ENCODE data around the gene UNC93B1. TPM values are rescaled to one million over a fixed set of nuclear protein-coding genes. Genes with fewer than 3 reads are reported as not detected.

Gene UNC93B1
- polyA plus RNA-seq, 2 of the 4 experiments (the other 2 are of a cell fraction), result 49.4 to 51.2 TPM

- Histone ChIP-seq H3K4me1 (peaks cover 64% of the 10 kb centered on the region), H3K4me3 (no peak overlapping the region), H3K4me2 (no peak overlapping the region), H3K27ac (peak overlapping the region in 1 of 2 experiments; percentile 98; a peak in 2 of 6 replicates), H3K9me3 (no peaks in the 10 kb centered on the region)
- TF ChIP-seq, protein P1, sequence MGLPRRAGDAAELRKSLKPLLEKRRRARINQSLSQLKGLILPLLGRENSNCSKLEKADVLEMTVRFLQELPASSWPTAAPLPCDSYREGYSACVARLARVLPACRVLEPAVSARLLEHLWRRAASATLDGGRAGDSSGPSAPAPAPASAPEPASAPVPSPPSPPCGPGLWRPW (IDR thresholded peaks at IDR 0.05), result no peak
- TF ChIP-seq CBX8 (IDR thresholded peaks at IDR 0.05) (no peak), TP53 (CRISPR knock-in tag; IDR thresholded peaks at IDR 0.05) (no peak), POLR2AphosphoS2 (conservative IDR thresholded peaks at IDR 0.05; ENCODE audit: low read length) (no peak), KDM5A (IDR thresholded peaks at IDR 0.05) (no peak), HMGXB4 (CRISPR knock-in tag; IDR thresholded peaks at IDR 0.05; ENCODE audit: borderline replicate concordance) (no peak), ATOH8 (CRISPR knock-in tag; IDR thresholded peaks at IDR 0.05; ENCODE audit: low read depth) (no peak), BHLHE40 (IDR thresholded peaks at IDR 0.05; ENCODE audit: low read depth, low read length) (no peak), PHF8 (IDR thresholded peaks at IDR 0.05; ENCODE audit: borderline replicate concordance, low read depth) (no peak), KDM1A (IDR thresholded peaks at IDR 0.05; ENCODE audit: low read depth) (no peak), MAFK (IDR thresholded peaks at IDR 0.05; ENCODE audit: partially characterized antibody) (no peak)
- TF ChIP-seq, protein P2, sequence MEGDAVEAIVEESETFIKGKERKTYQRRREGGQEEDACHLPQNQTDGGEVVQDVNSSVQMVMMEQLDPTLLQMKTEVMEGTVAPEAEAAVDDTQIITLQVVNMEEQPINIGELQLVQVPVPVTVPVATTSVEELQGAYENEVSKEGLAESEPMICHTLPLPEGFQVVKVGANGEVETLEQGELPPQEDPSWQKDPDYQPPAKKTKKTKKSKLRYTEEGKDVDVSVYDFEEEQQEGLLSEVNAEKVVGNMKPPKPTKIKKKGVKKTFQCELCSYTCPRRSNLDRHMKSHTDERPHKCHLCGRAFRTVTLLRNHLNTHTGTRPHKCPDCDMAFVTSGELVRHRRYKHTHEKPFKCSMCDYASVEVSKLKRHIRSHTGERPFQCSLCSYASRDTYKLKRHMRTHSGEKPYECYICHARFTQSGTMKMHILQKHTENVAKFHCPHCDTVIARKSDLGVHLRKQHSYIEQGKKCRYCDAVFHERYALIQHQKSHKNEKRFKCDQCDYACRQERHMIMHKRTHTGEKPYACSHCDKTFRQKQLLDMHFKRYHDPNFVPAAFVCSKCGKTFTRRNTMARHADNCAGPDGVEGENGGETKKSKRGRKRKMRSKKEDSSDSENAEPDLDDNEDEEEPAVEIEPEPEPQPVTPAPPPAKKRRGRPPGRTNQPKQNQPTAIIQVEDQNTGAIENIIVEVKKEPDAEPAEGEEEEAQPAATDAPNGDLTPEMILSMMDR (IDR thresholded peaks at IDR 0.05), result no peak
- WGBS (ENCODE audit: missing lambda C conversion rate), result 90% methylated on average over 5 of the region's 5 CpGs
- ATAC-seq, result no peak
- no peak for DNase-seq (ENCODE audit: low read depth in 1 of 2, low spot score in 1 of 2)
- FAIRE-seq, result no peak
- POLR2A ChIA-PET, result interaction anchor here (1.5 to 5.3 kb wide), 3 partner anchors 11 to 19 kb away, joined by 3 to 37 read pairs (median 11); partner anchors contain the start of gene ALDH3B1
- CTCF ChIA-PET, result interaction anchor here (2.6 to 12.3 kb wide), 3 partner anchors 9 to 18 kb away, joined by 11 to 204 read pairs (median 60); partner anchors contain the start of genes ALDH3B1, TCIRG1 and UNC93B1
Observed at GRCh38 chr11:68024508-68024907, 20.6 kb upstream of the UNC93B1 start.

DNA sequence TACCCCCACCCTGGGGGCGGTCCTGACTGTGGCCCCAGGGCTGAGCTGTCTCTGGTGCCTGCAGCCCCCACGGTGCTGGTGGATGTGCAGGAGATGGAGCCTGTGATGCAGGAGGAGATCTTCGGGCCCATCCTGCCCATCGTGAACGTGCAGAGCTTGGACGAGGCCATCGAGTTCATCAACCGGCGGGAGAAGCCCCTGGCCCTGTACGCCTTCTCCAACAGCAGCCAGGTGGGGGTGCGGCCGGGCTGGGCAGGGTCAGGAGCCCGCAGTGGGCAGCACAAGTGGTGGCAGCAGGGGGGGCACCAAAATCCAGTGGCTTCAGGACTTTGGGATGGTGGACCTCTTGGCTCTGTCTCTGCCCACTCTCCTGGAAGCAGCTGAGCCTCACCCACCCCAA is 18.6 kb upstream of the UNC93B1 start:
- peak overlapping the region in 1 of 2 experiments; percentile 99; a peak in 2 of 6 replicates for H3K27ac ChIP-seq
- no peak overlapping the region for H3K4me3 ChIP-seq
- POLR2A ChIA-PET, result interaction anchor here (1.8 kb wide), 1 partner anchor 12 kb away, joined by 18 read pairs; the partner anchor contains the start of gene ALDH3B1
- H3K9me3 ChIP-seq, result no peaks in the 10 kb centered on the region
- TF ChIP-seq RFX5 (IDR thresholded peaks at IDR 0.05) (no peak), USF2 (IDR thresholded peaks at IDR 0.05) (no peak), ZSCAN20 (CRISPR knock-in tag; IDR thresholded peaks at IDR 0.05) (no peak), RNF2 (IDR thresholded peaks at IDR 0.05; ENCODE audit: borderline replicate concordance, low read depth) (no peak), RCOR1 (IDR thresholded peaks at IDR 0.05; ENCODE audit: low read depth, low read length) (no peak), ZFP36 (IDR thresholded peaks at IDR 0.05; ENCODE audit: borderline replicate concordance, partially characterized antibody) (no peak), PHF8 (IDR thresholded peaks at IDR 0.05; ENCODE audit: borderline replicate concordance, low read depth) (no peak), CEBPB (IDR thresholded peaks at IDR 0.05) (no peak), HOXA7 (CRISPR knock-in tag; IDR thresholded peaks at IDR 0.05) (no peak), FOSL2 (IDR thresholded peaks at IDR 0.05) (no peak), FOSL2 (CRISPR knock-in tag; IDR thresholded peaks at IDR 0.05) (no peak), GATA3 (IDR thresholded peaks at IDR 0.05; ENCODE audit: borderline replicate concordance) (no peak), SREBF2 (IDR thresholded peaks at IDR 0.05) (no peak)
- TF ChIP-seq, protein P1 (IDR thresholded peaks at IDR 0.05), result no peak
- no peak for DNase-seq (ENCODE audit: low read depth in 1 of 2, low spot score in 1 of 2)
- CTCF ChIA-PET, result interaction anchor here (1.0 to 12.3 kb wide), 6 partner anchors 8 to 67 kb away, joined by 3 to 204 read pairs (median 6); partner anchors contain the start of genes ALDH3B1, TCIRG1 and UNC93B1
- H3K4me1 ChIP-seq, result peaks cover 64% of the 10 kb centered on the region
- 100% methylated on average over 10 of the region's 13 CpGs for WGBS (ENCODE audit: missing lambda C conversion rate)
- no peak for FAIRE-seq
- no peak for ATAC-seq
- H3K4me2 ChIP-seq, result no peak overlapping the region

Measured in A549 (cell line).